GM08714 (cell line): ENCODE data around the gene FAM89B.

ENCODE experiments used
- H3K4me3 ChIP-seq: fragments of 200-500 bp; sonication (Bioruptor generic); 2 replicates; pipeline ENCODE4 v1.5.1; 2014; ENCODE audit warnings: mild to moderate bottlenecking, low read length, inconsistent platforms
- ZNF274 ChIP-seq: IDR thresholded peaks from 2 replicates; pipeline ENCODE4 v1.6.1; 2012; ENCODE audit warnings: mild to moderate bottlenecking, low read depth, low read length

The FAM89B gene

DNA sequence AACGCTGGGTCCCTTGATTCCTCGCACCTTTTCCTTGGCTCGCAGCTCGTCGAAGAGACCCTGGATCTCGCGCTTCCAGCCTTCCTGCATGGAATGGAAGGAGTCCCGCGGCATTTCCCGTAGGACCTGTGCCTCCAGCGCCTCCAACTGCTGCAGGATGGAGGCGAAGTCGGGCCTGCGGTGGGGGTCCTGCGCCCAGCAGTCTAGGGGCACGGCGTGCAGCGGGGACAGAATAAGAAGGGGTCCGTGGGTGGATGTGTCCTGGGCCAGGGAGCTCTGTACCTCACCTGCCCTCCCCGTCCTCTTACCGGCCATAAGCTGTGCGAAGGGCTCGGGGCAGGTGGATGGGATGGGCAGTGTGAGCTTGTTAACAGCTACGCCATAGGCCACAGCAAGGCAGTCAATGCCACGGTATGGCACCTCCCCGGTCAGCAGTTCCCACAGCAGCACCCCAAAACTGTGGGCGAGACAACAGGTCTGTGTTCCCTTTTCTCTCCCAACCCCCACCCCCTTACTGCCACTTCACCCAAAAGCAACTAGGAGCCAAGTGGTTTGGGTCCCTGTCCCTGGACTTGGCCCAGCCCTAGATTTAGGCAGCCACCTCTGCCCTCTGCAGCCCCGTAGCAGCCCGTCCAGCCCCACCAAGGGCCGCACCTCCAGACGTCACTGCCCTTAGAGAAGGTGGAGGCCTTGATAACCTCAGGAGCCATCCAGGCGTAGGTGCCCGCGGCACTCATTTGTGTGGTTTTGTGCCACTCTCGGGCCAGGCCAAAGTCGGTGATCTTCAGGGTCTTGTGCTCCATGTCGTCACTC lies 35.5 kb downstream of the FAM89B start:
- no peak overlapping the region for H3K4me3 ChIP-seq
- TF ChIP-seq ZNF274, result no peak

DNA sequence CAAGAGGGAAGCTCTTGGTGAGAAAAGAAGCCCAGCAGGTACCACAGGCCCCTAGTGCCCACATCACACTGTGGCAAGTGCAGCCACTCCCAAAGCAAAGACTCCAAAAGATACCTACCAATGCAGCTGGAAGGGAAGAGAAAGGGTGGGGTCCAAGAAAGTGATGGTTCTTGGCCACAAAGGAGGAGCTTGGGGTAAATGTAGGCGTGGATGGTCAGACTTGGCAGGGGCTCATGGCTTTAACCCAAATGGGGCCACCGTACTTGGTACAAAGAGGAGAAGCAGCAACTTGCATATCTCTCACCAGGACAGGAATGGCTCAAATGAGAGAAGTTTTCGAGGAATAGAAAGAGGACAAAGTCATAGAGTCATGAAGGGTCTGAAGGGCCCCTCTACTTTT lies 36.9 kb downstream of the FAM89B start:
- no peak overlapping the region for H3K4me3 ChIP-seq
- no peak for TF ChIP-seq ZNF274

DNA sequence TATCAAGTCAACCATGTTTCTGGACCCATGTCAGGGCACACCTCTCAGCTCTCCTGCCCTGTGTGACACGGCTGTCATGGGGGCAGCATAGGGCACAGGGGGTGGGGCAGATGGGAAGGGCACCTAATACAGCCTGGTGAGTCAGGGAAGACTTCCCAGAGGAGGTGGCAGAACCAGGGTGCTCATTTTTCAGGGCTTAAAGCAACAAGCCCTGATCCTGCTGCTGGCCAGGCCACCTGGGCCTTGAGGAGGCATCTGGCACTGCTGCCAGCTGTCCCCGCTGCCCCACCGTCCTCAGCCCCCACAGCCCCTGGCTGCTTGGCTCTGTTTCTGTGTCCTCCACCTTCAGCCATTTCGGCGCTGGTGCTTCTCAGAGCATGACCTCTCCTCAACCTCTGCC lies 37.3 kb downstream of the FAM89B start:
- no peak for TF ChIP-seq ZNF274
- H3K4me3 ChIP-seq, result no peak overlapping the region

DNA sequence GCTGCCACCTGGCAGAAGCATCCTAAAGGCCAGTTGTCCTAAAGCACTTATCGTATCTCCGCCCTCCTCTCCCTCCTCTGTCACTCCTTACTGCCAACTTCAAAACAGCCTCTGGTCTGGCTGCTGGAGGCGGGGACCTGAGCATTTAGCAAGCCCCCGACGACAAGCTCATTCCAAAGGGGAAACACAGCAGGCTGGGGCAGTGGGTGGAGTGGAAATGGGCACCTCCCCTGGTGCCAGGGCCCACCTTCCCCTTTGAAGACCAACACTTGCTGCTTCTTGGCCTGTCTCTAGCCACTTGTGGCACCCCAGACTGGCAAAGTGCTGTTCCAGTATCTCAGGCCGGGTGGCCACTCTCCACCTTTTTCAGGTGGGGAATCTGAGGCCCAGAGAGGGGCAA lies 38.1 kb downstream of the FAM89B start:
- no peak overlapping the region for H3K4me3 ChIP-seq
- no peak for TF ChIP-seq ZNF274

DNA sequence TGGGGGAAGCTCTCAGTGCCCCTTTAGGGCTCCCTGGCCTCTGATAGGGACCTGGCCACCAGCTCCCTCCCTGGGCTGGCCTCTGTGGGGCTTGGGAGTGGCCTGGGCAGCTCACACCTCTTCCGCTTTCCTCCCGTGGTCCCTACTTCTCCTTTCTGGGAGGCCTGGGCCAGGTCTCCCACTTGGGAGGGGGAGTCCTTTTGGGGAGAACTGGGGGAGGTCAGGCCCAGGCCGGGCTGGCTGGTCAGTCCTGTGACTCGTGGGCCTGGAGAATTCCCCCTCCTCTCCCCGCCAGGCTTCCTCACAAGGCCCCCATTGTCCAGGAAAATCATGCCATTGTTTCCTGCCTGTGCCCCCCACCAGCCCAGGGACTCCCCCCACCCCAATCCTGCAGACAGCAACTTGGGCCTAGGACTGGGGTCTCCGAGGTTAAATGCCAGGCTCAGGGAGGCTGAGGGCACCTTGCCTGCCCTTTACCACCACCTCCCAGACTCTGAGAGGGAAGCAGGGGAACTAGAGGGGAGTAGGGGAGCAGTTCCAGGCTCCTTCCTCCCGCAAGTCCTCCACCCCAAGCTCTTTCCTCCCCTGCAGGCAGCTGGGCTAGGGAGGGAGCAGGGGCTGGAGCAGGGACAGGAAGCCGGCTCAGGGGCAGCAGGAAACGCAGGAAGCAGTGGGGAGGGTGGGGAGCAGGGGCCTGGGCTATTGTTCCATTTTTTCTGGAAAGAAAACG lies 38.9 kb downstream of the FAM89B start:
- TF ChIP-seq ZNF274, result no peak

DNA sequence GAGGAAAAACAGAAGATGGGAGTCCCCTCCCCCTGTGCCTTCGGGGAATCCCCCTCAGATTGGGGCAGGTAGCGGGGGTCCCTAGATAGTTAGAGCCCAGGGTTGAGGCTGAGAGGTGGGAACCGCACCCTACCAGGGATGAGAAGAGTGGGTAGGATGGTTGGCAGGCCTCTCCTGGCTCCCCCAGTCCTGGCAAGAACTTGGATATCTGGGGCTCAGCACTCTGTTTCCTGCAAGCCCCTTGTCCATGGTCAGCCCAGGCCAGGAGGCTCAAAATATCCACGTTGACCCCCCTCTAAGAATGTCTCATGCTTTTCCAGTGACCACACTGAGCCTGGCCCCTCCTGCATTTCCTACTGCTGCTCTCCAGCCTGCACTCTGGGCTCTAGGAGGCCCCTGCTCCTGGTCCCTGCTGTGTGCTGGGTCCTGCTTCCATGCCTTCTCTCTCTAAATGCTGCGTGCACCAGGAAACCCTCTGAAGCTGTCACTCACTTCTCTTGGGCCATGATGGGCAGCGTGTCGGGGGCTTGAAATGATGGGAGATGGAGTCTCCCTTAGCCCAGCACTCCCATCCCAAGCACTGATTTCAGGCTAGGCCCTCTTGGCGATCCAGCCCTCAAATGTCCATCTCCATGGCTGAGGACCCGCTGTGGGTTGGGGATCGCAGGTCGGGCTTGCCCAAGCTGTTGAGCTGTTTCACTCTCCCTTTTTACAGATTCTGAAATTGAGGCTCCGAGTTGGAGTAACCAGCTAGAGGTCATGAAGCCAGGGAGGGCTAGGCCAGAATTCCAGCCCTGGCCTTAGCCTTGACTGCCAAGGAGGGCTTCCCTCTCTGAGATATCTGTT lies 39.6 kb downstream of the FAM89B start:
- H3K4me3 ChIP-seq, result peak overlapping the region; percentile 85; the same call in 1 of the 2 replicates
- TF ChIP-seq ZNF274, result no peak

More for the DNA sequence above, 38.9 kb downstream of the FAM89B start:
- peak overlapping the region; percentile 85; the same call in 1 of the 2 replicates for H3K4me3 ChIP-seq

DNA sequence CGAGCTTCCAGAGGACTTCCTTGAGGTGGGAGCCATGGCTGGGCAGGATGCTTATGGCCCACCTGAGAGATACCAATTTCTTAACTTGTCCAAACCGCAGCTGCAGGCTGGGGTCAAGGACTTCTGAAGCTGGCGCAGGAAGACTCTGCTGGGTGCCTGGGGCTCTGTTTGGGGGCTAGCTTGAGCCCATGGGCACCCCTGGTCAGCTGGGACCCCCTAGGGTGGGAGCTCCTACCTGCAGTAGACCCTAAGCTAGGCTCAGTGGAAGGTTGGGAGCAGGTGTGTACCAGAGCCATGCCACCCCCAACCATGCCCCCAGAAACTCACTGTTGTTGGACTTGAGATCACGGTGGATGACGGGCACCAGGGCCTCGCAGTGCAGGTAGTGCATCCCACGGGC lies 40.4 kb downstream of the FAM89B start:
- TF ChIP-seq ZNF274, result no peak
- peak overlapping the region; percentile 85; the same call in 1 of the 2 replicates for H3K4me3 ChIP-seq

DNA sequence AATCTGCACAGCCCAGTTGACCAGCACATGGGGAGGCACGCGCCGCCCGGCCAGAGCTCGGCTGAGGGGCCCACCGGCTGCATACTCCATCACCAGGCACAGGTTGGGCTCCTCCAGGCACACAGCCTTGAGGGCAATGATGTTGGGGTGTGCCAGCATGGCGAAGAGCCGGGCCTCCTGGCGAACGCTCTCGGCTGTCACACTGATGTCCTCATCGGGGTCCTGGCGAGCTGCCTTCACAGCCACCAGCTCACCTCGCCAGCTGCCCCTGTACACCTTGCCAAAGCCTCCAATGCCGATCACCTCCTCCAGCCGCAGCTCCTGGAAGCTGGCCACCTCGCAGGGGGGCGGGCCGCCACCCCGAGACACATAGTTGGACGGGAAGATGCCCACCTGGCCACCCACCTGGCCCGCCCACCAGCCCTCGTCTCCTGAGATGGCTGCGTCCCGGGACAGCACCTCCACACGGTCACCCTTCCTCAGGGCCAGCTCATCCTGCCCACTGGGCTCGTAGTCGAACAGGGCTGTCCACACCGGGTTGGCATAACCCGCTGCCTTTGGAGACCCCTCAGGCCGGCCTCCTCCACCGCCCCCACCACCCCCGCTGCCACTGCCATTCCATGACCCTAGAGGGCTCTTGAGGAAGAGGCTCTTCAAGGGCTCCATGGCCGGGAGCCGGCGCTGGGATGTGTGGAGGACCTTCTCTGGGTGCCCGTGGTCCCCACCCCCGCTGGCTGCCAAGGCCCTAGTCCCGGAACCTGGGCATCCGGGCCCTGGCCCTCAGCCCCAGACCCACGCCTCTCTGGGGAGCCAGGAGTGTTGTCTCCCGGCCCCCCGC lies 41.0 kb downstream of the FAM89B start:
- peak overlapping the region; percentile 85 for H3K4me3 ChIP-seq
- TF ChIP-seq ZNF274, result no peak

DNA sequence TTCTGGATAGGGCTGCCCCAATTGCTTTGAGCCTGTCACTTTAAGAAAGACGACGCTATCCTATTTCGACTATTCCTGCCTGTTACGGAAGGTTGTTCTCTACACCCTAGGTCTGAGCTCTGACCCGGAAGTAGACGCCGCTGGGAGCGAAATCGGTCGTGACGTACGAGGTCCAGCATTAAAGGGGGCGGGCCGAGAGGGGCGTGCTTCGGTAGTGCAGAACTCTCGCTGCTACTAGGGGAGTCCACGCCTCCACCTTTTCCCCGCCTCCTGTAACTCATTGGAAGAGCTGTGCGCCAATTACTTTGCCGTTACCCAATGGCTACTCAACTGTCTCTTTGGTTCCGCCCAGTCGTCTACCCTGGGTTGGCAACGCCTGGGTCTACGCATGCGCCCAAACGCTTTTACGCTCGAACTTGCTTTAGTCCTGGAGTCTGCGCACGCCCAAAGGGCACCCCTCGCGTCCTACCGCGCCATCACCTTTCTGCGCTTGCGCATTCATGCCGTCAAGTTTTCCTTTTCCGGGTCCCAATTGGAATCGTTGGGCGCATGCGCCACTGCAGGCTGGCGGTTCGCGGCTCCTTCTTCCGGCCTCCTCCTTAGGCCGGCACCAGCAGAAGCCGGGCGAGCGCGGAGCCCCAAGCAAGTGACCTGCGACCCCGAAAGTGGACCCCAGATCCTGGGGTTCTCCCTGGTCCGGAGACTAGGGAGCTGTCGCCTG lies 43.1 kb downstream of the FAM89B start, which contains the start of gene PCNX3:
Gene PCNX3 (plus strand): TSS at position 548 of the 721 bp plus-strand sequence. CDS start 536 bp downstream, outside the sequence.
- no peak for TF ChIP-seq ZNF274

DNA sequence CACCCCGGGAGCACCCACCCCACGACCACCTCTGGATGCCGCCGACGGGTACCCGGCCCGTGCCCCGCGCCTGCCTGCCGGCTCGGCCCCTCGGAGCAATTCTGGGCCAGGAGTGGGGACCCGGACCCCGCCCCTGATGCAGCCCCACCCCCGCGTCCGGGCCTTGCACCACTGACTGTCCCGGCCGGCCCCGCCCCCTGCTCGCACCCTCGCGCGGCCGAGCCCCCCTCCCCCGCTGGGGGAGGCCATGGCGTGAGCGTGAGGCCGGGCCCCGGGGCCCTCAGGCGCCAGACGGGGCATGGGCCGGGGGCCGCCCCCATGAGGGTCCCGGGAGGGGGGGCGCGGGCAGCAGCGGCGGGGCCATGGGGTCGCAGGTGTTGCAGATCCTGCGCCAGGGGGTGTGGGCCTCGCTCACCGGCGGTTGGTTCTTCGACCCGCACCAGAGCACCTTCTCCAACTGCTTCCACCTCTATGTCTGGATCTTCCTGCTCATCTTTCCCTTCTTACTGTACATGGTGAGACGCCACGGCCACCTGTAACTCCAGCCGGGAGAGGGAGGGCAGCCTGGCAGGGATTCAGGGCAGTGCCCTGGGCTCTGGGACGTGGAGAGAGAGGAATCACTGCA lies 43.7 kb downstream of the FAM89B start:
- no peak for TF ChIP-seq ZNF274
- H3K4me3 ChIP-seq, result peak overlapping the region; percentile 76

More for the DNA sequence above, 43.1 kb downstream of the FAM89B start, which contains the start of gene PCNX3:
- H3K4me3 ChIP-seq, result peak within 1 kb of the TSS; percentile 85

DNA sequence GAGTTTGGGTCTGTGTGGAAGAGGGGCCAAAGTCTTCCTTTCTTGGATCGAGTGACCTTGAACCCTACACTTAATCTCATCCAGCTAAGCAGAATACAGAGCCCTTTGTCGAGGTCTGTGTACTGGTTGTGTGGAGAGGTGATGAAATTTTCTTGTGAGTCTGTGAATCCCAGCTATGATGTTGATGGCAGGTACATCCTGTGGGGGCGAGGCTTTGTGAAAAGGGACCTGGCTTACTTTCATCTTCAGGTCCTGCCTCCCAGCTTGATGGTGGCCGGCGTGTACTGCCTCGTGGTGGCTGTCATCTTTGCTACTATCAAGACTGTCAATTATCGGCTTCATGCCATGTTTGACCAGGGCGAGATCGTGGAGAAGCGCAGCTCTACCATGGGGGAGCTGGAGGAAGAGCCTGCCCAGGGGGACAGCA lies 44.2 kb downstream of the FAM89B start:
- peak overlapping the region; percentile 76 for H3K4me3 ChIP-seq
- no peak for TF ChIP-seq ZNF274

DNA sequence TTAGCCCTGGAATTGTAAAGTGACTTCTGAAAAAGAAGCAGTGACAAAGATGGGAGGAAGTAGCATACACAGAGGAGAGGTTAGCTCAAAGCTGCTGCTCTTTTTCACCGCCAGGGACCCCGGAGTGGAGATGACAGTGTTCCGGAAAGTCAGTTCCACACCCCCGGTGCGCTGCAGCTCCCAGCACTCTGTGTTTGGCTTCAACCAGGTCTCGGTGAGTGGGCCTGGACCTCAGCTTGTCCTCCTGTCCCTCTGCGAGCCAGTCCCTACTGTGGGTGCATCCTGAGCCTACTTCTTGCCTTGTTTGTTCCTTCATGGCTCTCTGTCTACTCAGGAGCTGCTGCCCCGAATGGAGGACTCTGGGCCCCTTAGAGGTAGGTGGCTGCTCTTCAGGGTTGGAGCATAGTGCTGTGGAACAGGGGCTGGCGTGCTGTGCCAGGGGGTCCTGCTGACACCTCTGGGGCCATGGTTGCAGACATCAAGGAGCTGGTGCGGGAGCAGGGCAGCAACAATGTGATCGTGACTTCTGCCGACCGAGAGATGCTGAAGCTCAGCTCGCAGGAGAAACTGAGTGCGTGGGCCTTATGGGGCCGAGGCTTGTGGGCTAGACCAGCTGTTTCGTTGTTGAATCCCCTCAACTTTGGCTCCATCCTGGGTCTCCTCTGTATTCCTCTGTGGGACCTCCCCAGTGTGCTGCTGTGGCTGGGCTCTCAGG lies 45.0 kb downstream of the FAM89B start:
- peak overlapping the region; percentile 76; the same call in 1 of the 2 replicates for H3K4me3 ChIP-seq
- TF ChIP-seq ZNF274, result no peak
